ENCODE measurements around the gene USO1. TPM values are rescaled to one million over a fixed set of nuclear protein-coding genes. Genes with fewer than 3 reads are reported as not detected.

USO1 gene
- total and polyA plus RNA-seq, 2 of the 13 experiments (the other 11 are each of a cell fraction or from before 2014, with no cell fraction given), result 52.2 to 87.7 TPM

GRCh38 chr4:75702919-75703411 is 21.4 kb upstream of the USO1 start (continued):
- TF ChIP-seq RXRB (CRISPR knock-in tag; IDR thresholded peaks at IDR 0.05; ENCODE audit: borderline replicate concordance), result peak; percentile 54; the same call in 1 of the 2 replicates
- TF ChIP-seq ZNF329 (CRISPR knock-in tag; IDR thresholded peaks at IDR 0.05; ENCODE audit: low read depth), result no peak
- no peak for TF ChIP-seq ZSCAN30 (CRISPR knock-in tag; IDR thresholded peaks at IDR 0.05)
- peak; percentile 25; the same call in 1 of the 2 replicates for TF ChIP-seq KDM6A (CRISPR knock-in tag; IDR thresholded peaks at IDR 0.05; ENCODE audit: low read depth)
- TF ChIP-seq ZNF614 (CRISPR knock-in tag; IDR thresholded peaks at IDR 0.05; ENCODE audit: borderline replicate concordance), result no peak
- no peak for TF ChIP-seq NR2F6 (IDR thresholded peaks at IDR 0.05)
- peak; percentile 10; the same call in 1 of the 2 replicates for TF ChIP-seq NR2F6 (CRISPR knock-in tag; IDR thresholded peaks at IDR 0.05)
- peak; percentile 67 for TF ChIP-seq PITX1 (CRISPR knock-in tag; IDR thresholded peaks at IDR 0.05)
- no peak for TF ChIP-seq ZFP62 (CRISPR knock-in tag; IDR thresholded peaks at IDR 0.05)
- no peak for TF ChIP-seq NCOA5 (CRISPR knock-in tag; IDR thresholded peaks at IDR 0.05)
- TF ChIP-seq, protein P1, sequence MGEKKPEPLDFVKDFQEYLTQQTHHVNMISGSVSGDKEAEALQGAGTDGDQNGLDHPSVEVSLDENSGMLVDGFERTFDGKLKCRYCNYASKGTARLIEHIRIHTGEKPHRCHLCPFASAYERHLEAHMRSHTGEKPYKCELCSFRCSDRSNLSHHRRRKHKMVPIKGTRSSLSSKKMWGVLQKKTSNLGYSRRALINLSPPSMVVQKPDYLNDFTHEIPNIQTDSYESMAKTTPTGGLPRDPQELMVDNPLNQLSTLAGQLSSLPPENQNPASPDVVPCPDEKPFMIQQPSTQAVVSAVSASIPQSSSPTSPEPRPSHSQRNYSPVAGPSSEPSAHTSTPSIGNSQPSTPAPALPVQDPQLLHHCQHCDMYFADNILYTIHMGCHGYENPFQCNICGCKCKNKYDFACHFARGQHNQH (CRISPR knock-in tag; IDR thresholded peaks at IDR 0.05), result peak; percentile 43; the same call in 1 of the 2 replicates
- no peak for TF ChIP-seq SP140L (CRISPR knock-in tag; IDR thresholded peaks at IDR 0.05; ENCODE audit: borderline replicate concordance)
- TF ChIP-seq ZNF598 (CRISPR knock-in tag; IDR thresholded peaks at IDR 0.05; ENCODE audit: borderline replicate concordance), result no peak
- TF ChIP-seq ZFP90 (CRISPR knock-in tag; IDR thresholded peaks at IDR 0.05; ENCODE audit: borderline replicate concordance), result 0 out of 2 replicates have a peak, but pooled peaks have one; percentile 23
- no peak for TF ChIP-seq MLX (CRISPR knock-in tag; IDR thresholded peaks at IDR 0.05)
- peak; percentile 62 for TF ChIP-seq SALL1 (CRISPR knock-in tag; IDR thresholded peaks at IDR 0.05)
- TF ChIP-seq, protein P2, sequence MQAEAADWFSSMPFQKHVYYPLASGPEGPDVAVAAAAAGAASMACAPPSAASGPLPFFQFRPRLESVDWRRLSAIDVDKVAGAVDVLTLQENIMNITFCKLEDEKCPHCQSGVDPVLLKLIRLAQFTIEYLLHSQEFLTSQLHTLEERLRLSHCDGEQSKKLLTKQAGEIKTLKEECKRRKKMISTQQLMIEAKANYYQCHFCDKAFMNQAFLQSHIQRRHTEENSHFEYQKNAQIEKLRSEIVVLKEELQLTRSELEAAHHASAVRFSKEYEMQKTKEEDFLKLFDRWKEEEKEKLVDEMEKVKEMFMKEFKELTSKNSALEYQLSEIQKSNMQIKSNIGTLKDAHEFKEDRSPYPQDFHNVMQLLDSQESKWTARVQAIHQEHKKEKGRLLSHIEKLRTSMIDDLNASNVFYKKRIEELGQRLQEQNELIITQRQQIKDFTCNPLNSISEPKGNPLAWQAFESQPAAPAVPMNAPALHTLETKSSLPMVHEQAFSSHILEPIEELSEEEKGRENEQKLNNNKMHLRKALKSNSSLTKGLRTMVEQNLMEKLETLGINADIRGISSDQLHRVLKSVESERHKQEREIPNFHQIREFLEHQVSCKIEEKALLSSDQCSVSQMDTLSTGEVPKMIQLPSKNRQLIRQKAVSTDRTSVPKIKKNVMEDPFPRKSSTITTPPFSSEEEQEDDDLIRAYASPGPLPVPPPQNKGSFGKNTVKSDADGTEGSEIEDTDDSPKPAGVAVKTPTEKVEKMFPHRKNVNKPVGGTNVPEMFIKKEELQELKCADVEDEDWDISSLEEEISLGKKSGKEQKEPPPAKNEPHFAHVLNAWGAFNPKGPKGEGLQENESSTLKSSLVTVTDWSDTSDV (CRISPR knock-in tag; IDR thresholded peaks at IDR 0.05), result no peak; the same call in 1 of the 2 replicates
- TF ChIP-seq, protein P3, sequence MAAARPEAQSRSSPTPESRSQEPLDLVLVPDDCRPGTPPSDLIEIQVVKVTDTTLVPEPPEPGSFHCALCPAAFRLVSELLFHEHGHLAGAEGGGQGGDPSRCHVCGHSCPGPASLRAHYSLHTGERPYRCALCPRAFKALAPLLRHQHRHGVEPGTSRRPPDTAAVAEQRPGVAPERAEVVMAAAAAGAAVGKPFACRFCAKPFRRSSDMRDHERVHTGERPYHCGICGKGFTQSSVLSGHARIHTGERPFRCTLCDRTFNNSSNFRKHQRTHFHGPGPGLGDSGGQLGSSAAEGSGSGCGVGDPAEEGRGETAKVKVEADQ (CRISPR knock-in tag; IDR thresholded peaks at IDR 0.05; ENCODE audit: borderline replicate concordance), result no peak
- no peak for TF ChIP-seq ZNF530 (CRISPR knock-in tag; IDR thresholded peaks at IDR 0.05; ENCODE audit: low read depth)
- TF ChIP-seq SIX1 (CRISPR knock-in tag; IDR thresholded peaks at IDR 0.05; ENCODE audit: borderline replicate concordance), result no peak; the same call in 1 of the 2 replicates
- TF ChIP-seq KDM1A (CRISPR knock-in tag; IDR thresholded peaks at IDR 0.05), result no peak
- TF ChIP-seq MED8 (CRISPR knock-in tag; IDR thresholded peaks at IDR 0.05; ENCODE audit: insufficient replicate concordance), result no peak
- 0 out of 2 replicates have a peak, but pooled peaks have one; percentile 20 for TF ChIP-seq POGK (CRISPR knock-in tag; conservative IDR thresholded peaks at IDR 0.05)
